Stimulated activated CD4-positive, alpha-beta T cell treated with anti-CD3 and anti-CD28 coated beads, Interleukin-2, amount 100 ng/mL, for 48 hours (primary cell): Measurements from ENCODE around the gene GPC3.
A peak's percentile ranks its signal among the peaks of the same experiment; 100 is the strongest.

ENCODE experiments used
- DNase-seq, 2 donors: peaks; one replicate each; pipeline ENCODE4 v3.0.0-alpha.2; 2020

The GPC3 gene

DNA sequence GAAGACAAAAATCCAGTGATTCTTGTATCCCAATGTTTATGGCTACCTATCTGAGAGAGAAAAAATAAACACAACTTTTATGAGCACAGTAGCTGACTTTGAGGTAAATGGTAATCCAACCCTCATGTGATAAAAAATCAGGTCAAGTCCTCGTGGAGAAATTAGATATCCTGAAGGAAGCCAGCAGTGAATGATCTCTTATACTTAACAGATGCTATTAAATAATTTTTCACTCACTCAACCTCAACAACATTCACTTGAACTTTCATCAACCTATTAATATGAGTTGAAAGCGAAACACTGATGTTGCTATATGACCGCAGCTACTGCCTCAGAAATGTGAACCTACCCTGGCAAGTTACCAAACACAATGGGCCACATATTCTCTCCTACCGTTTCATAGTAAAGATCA is 105.4 kb downstream of the GPC3 start:
- no peak for DNase-seq

DNA sequence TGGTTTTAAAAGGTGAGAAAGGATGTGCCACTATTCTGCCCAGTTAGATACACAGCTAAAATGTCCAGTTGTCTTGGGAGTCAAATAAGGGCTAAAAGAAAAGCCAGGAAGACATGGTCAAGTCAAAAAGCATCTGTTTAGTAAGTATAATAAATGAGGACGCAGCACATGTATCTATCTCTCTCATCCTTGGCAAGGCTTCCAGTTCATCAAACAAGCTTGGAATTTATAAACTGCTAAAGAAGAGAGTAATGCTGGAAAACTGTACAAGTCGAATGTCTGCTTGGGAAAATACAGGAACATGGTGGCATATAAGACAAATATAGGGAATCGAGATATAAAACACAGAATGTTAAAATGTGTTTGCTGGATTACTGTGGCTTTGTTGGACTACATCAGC is 106.7 kb downstream of the GPC3 start:
- DNase-seq: no peak

- no peak for DNase-seq
Observed at GRCh38 chrX:133876646-133877045, 108.7 kb downstream of the GPC3 start.

GRCh38 chrX:133869270-133869669 is 116.1 kb downstream of the GPC3 start:
- no peak for DNase-seq

DNA sequence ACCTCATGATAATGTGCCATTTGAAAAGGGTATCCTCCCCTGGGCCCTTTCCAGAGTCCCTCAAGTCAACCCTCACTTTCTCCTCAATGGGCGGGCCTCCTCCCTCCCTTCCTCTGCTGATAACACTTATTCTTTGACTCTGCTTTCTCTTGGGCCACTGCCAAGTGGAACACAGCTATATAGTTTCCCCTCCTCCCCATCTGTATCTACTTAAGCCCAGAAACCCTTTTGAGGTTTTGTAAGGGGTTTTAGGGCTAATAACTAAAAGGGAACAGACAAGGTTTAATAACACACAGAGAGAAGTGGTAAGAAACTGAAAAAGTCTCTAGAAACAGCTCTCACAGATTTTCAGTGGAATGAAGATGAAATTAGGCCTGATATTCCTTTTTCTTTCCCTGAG is 116.7 kb downstream of the GPC3 start:
- no peak for DNase-seq

DNA sequence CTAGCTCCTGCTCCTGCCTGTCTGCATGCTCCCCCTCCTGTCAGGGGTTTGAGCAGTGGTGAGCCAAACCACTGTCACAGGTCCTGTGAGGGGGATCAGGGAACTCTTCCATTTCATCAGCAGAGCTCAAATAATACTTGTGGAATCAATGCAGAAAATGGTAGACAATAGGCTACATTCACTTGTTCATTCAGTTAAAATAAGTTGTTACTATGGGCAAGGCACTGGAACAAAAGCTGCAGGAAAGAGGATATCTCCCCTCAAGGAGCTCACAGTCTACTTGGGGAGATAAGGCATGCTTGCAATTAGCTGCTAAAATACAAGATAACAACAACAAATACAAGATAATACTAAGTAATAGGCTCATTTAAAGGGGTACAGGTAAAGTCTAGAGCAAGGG is 117.1 kb downstream of the GPC3 start:
- no peak for DNase-seq

GRCh38 chrX:133865761-133866471 is 119.5 kb downstream of the GPC3 start:
- no peak for DNase-seq

GRCh38 chrX:133864236-133864635 is 121.2 kb downstream of the GPC3 start:
- no peak for DNase-seq

GRCh38 chrX:133859860-133860259 is 125.5 kb downstream of the GPC3 start:
- no peak for DNase-seq

GRCh38 chrX:133859336-133859735 is 126.1 kb downstream of the GPC3 start:
- no peak for DNase-seq

DNA sequence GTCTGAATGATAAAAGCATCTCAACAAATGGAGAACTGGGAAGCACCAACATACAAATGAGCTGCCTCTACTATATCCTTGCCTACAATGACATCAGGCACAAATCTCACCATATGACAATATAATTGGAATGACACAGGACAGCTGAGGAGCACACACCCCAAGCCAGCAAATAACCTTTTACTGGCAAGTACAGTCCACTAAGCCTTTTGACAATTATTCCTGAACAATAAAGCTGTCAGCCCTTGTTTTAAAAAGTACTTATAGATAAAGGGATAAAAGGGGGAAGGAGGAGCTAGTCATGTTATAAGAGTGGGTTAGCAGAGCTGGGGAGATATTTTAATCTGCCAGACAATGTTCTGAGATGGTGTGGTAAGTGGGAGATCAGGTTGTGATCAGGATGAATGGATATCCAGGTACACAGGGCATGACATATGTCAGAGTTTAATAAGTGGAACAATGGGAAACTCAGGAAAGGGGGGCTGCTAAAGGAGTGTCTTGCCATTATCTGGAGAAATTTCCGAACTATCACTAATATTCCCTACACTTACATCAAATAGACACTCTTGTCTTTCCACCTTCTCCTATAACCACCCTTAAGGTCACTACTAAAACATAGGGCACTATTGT is 127.6 kb downstream of the GPC3 start:
- no peak for DNase-seq

GRCh38 chrX:133856819-133857218 is 128.6 kb downstream of the GPC3 start:
- DNase-seq: no peak

GRCh38 chrX:133854290-133854689 is 131.1 kb downstream of the GPC3 start:
- DNase-seq: no peak

DNA sequence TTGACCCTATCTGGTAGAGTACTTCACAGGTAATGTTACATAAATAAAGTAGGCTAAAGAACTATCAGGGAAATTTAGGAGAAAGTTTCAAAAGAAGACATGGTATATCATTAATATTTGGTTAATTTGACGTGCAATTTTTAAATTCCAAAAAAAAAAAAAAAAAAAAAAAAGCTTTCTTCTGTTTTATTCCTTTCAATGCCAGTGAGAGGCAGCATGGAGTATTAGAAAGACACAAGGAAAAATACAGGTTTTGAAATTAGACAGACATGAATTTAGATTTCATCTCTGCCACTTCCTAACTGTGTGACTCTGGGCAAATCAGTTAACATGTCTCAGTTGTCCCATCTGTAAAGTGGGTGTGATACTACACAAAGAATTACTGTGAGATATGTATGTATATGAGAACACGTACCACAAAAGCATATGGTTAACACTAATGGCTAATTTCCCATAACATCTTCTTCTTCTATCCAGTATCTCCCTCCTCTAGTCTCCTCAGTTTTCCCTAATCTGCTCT is 132.5 kb downstream of the GPC3 start:
- no peak for DNase-seq

- no peak for DNase-seq
Observed at GRCh38 chrX:133852401-133852800, 133.0 kb downstream of the GPC3 start.

GRCh38 chrX:133850399-133850798 is 135.0 kb downstream of the GPC3 start:
- DNase-seq: no peak

- no peak for DNase-seq
Observed at GRCh38 chrX:133849676-133850075, 135.7 kb downstream of the GPC3 start.

- DNase-seq: no peak
Observed at GRCh38 chrX:133847340-133847994, 137.9 kb downstream of the GPC3 start.

DNA sequence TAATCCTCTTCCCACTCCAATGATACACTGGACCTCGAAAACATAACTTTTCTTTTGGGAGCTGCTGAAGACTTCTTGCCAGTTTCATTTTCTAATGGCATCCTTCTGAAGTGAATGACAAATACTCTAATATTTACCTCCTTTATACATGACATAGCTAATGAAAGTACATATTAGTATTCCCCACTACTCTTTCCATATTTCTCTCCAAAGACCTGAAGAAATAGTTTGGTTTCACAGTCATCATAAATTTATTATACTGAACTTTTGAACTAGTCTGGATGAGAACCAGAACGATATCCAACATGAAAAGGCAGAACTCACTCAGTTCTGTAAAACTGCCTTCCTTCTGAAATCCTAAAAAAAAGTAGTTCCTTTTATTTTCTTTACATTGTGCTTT is 139.1 kb downstream of the GPC3 start:
- DNase-seq: no peak

DNA sequence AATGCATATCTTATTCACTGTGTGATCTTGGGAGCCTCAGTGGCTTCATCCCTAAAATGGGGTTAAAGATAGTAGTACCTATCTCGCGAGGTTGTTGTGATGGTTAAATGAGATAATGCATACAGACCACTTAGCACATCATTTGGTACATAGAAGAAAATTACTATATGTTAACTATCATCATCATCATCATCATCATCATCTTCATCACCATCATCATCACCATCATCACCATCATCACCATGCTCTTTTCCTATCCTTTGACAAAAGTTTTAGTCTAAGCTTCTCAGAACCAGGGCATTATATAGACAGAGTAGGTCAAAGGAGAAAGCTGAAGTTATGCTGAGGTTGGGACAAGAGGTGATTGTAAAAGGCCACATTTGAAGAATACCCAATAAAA is 145.0 kb downstream of the GPC3 start:
- no peak for DNase-seq

GRCh38 chrX:133838761-133839676 is 146.4 kb downstream of the GPC3 start:
- peak; percentile 11 to 21 for DNase-seq

- DNase-seq: no peak
Observed at GRCh38 chrX:133837091-133837490, 148.3 kb downstream of the GPC3 start.

DNA sequence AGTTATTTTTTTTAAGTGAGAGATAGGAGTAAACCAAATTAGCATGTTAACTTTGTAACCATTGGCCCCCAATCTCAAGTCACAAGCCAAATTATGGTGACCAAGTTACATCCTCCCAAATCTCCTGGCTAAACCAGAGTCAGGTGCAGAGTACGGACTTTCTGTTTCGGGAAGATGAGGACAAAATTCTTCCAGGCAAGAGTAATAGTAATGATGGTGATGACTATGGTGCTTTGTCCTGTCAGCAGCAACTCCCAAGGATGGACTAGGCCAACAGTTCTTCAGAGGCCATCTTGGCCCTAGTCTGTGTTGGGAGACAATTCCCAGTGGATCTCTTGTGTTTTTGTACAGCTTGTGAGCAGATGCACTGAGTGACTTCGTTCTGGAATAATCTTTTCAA is 148.8 kb downstream of the GPC3 start:
- DNase-seq: no peak
